Endothelial cell (in vitro differentiated cells): ENCODE data around the gene ENAH. TPM values are rescaled to one million over a fixed set of nuclear protein-coding genes. Genes with fewer than 3 reads are reported as not detected.

Experiments used
- DNase-seq: peaks from one replicate; pipeline ENCODE4 v3.0.0; 2021; ENCODE audit warnings: low spot score
- H3K27ac Mint-ChIP-seq: one replicate; pipeline ENCODE4 v1.8.0; 2021; ENCODE audit warnings: mixed read lengths, inconsistent platforms; ENCODE audit not compliant: unreplicated experiment
- H3K27me3 Mint-ChIP-seq: one replicate; pipeline ENCODE4 v1.8.0; 2021; ENCODE audit warnings: mild to moderate bottlenecking, moderate library complexity, mixed read lengths, inconsistent platforms; ENCODE audit not compliant: unreplicated experiment
- H3K36me3 Mint-ChIP-seq: one replicate; pipeline ENCODE4 v1.8.0; 2021; ENCODE audit warnings: mild to moderate bottlenecking, low read depth, mixed read lengths, inconsistent platforms; ENCODE audit not compliant: unreplicated experiment
- H3K4me1 Mint-ChIP-seq: one replicate; pipeline ENCODE4 v1.8.0; 2021; ENCODE audit warnings: mild to moderate bottlenecking, mixed read lengths, inconsistent platforms; ENCODE audit not compliant: unreplicated experiment
- H3K4me3 Mint-ChIP-seq: one replicate; pipeline ENCODE4 v1.8.0; 2021; ENCODE audit warnings: mild to moderate bottlenecking, mixed read lengths, inconsistent platforms; ENCODE audit not compliant: unreplicated experiment
- H3K9me3 Mint-ChIP-seq: one replicate; pipeline ENCODE4 v1.8.0; 2021; ENCODE audit warnings: mixed read lengths, inconsistent platforms; ENCODE audit not compliant: unreplicated experiment
- CTCF ChIP-seq: fragments of 200-600 bp; sonication (generic); IDR thresholded peaks from one replicate; pipeline ENCODE4 v1.5.0; 2021; ENCODE audit warnings: antibody characterized with exemption; ENCODE audit not compliant: unreplicated experiment
- total RNA-seq: library from RNA; stranded (reverse); fragmentation: NEBNext Ultra II Directional; extraction: Animal tissue kit (Norgen Biotek cat#: 25700); gene quantifications from one replicate; pipeline ENCODE4 v1.2.1, GENCODE V29; 2021; ENCODE audit not compliant: unreplicated experiment

Gene ENAH
- total RNA-seq, 1 donor from 2014 or later: 82.9 TPM

- no peak for DNase-seq
- peaks cover 2% of the 10 kb centered on the region for H3K27me3 Mint-ChIP-seq
- no peak overlapping the region for H3K4me3 Mint-ChIP-seq
- H3K9me3 Mint-ChIP-seq: no peaks in the 10 kb centered on the region
- peaks cover 26% of the 10 kb centered on the region for H3K4me1 Mint-ChIP-seq
- H3K27ac Mint-ChIP-seq: no peak overlapping the region
- no peak for TF ChIP-seq CTCF
- H3K36me3 Mint-ChIP-seq: no peaks in the 10 kb centered on the region
Measured at GRCh38 chr1:225578251-225578977, 74.5 kb downstream of the ENAH start.

GRCh38 chr1:225577241-225577640, 75.7 kb downstream of the ENAH start:
- TF ChIP-seq CTCF: no peak
- Mint-ChIP-seq H3K9me3 (no peaks in the 10 kb centered on the region), H3K4me1 (peaks cover 19% of the 10 kb centered on the region), H3K27ac (no peak overlapping the region), H3K4me3 (no peak overlapping the region), H3K27me3 (peaks cover 2% of the 10 kb centered on the region), H3K36me3 (no peaks in the 10 kb centered on the region)
- no peak for DNase-seq

GRCh38 chr1:225573216-225573615, 79.7 kb downstream of the ENAH start:
- Mint-ChIP-seq H3K36me3 (no peaks in the 10 kb centered on the region), H3K4me3 (no peak overlapping the region), H3K27me3 (peaks cover 3% of the 10 kb centered on the region), H3K9me3 (no peaks in the 10 kb centered on the region), H3K27ac (no peak overlapping the region), H3K4me1 (peaks cover 7% of the 10 kb centered on the region)
- no peak for TF ChIP-seq CTCF
- no peak for DNase-seq

- H3K36me3 Mint-ChIP-seq: no peaks in the 10 kb centered on the region
- no peaks in the 10 kb centered on the region for H3K9me3 Mint-ChIP-seq
- no peak for DNase-seq
- H3K4me3 Mint-ChIP-seq: no peak overlapping the region
- H3K27ac Mint-ChIP-seq: no peak overlapping the region
- no peaks in the 10 kb centered on the region for H3K4me1 Mint-ChIP-seq
- H3K27me3 Mint-ChIP-seq: peaks cover 3% of the 10 kb centered on the region
- TF ChIP-seq CTCF: no peak
Measured at GRCh38 chr1:225572422-225572821, 80.5 kb downstream of the ENAH start.

GRCh38 chr1:225567789-225568188, 85.1 kb downstream of the ENAH start:
- H3K36me3 Mint-ChIP-seq: no peaks in the 10 kb centered on the region
- no peaks in the 10 kb centered on the region for H3K9me3 Mint-ChIP-seq
- no peak overlapping the region for H3K4me3 Mint-ChIP-seq
- no peak for DNase-seq
- H3K27ac Mint-ChIP-seq: no peak overlapping the region
- peaks cover 1% of the 10 kb centered on the region for H3K27me3 Mint-ChIP-seq
- peaks cover 14% of the 10 kb centered on the region for H3K4me1 Mint-ChIP-seq
- TF ChIP-seq CTCF: no peak
